Spleen (tissue), 7 donors: ENCODE measurements around the gene IMMP2L.

Source experiments
- CTCF ChIP-seq, 11 experiments: fragments of 200-600 bp in 7 of 11; fragments of 450-650 bp in 4 of 11; sonication (generic) in 4 of 11; IDR thresholded peaks in 8 of 11; conservative IDR thresholded peaks in 3 of 11; 1 replicate in 7 of 11; 2 replicates in 4 of 11; pipeline versions ENCODE4 v1.4.0 to v1.8.0; 2016 to 2021; ENCODE audit warnings: antibody characterized with exemption in 11 of 11, inconsistent platforms in 4 of 11, mild to moderate bottlenecking in 1 of 11
- POLR2A ChIP-seq, 3 donors: fragments of 450-650 bp; IDR thresholded peaks; one replicate each; pipeline ENCODE4 v1.5.1; 2017; ENCODE audit warnings: antibody characterized with exemption in 3 of 3, mild to moderate bottlenecking in 1 of 3
- POLR2AphosphoS5 ChIP-seq, 3 donors: sonication (generic); formaldehyde crosslinking; IDR thresholded peaks; one replicate each; pipeline ENCODE4 v1.5.1; 2017; ENCODE audit warnings: antibody characterized with exemption in 3 of 3
- donor health status: DM: no; HTN: no; CAD: no; lungs with moderate emphysema.
- donor health status: DM: no; HTN: no; CAD: no.
- donor health status: DM: no; HTN: no; CAD: no.

- TF ChIP-seq CTCF (IDR thresholded peaks at IDR 0.05 in 8 of 11, conservative IDR thresholded peaks at IDR 0.05 in 3 of 11) = peak in 5 of 11 experiments; percentile 7 to 48 (median 30)
- TF ChIP-seq POLR2A (IDR thresholded peaks at IDR 0.05) = peak in 1 of 3 donors; percentile 31
- peak; percentile 60 to 82 (median 75) for TF ChIP-seq POLR2AphosphoS5 (IDR thresholded peaks at IDR 0.05)
These were observed at the start of gene IMMP2L for GRCh38 chr7:111561904-111562732.
